Measurements from ENCODE around the gene ROM1.

ROM1 gene

DNA sequence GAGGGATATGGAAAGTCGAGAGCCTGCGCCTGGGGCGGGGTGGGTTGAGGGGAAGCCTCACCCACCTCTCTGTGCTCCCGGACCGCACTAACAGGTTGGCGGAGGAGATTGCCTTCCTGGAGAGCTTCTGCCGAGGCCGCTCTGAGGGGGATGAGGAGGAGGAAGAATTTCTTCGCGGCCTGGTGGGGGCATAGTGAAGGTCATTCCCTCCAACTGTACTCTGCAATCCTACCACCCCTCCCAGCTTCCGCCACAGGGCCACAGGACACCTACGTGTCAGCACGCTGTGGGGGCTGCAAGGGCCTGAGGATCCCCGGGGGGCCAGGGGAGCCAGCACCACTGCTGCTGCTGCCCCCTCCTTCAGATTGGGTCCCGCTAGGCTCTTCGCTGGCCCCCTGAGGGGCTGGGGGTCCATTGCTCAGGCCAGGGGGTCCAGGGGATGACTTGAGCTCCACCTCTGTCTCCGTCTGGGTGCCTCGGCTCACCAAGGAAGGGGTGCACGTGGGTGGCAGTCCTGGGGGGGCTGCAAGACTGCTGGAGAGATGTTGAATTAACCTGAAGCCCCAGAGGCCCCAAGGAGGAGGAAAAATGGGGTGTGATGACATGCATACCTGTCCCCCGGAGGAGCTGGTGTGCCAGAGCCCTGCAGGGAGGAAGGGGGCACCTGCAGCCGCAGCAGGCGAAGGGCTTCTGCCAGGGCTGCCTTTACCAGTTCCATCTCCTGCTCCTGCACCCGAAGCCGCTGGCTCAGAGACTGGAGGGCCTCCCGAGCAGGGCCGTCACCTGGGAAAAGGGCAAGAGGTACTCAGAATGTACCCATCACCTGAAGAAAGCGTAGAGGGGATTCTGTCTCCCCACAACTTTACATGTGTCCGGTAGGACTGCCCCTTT, 2.0 kb upstream of the ROM1 start:
- no peaks in the 10 kb centered on the region for H3K9me3 ChIP-seq (ENCODE audit: insufficient read depth, low read length, severe bottlenecking)
- DNase-seq: no peak
- no peaks in the 10 kb centered on the region for H4K20me1 ChIP-seq (ENCODE audit: insufficient read depth, low read length)
- no peaks in the 10 kb centered on the region for H3K27me3 ChIP-seq (ENCODE audit: insufficient read depth, low read length, poor library complexity)
- TF ChIP-seq, protein P1, sequence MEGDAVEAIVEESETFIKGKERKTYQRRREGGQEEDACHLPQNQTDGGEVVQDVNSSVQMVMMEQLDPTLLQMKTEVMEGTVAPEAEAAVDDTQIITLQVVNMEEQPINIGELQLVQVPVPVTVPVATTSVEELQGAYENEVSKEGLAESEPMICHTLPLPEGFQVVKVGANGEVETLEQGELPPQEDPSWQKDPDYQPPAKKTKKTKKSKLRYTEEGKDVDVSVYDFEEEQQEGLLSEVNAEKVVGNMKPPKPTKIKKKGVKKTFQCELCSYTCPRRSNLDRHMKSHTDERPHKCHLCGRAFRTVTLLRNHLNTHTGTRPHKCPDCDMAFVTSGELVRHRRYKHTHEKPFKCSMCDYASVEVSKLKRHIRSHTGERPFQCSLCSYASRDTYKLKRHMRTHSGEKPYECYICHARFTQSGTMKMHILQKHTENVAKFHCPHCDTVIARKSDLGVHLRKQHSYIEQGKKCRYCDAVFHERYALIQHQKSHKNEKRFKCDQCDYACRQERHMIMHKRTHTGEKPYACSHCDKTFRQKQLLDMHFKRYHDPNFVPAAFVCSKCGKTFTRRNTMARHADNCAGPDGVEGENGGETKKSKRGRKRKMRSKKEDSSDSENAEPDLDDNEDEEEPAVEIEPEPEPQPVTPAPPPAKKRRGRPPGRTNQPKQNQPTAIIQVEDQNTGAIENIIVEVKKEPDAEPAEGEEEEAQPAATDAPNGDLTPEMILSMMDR (IDR thresholded peaks at IDR 0.05; ENCODE audit: borderline replicate concordance, extremely low read depth, low read length, poor library complexity, severe bottlenecking): no peak
- TF ChIP-seq EZH2 (IDR thresholded peaks at IDR 0.05; ENCODE audit: borderline replicate concordance, low read depth, low read length, severe bottlenecking): no peak
- H3K4me1 ChIP-seq (ENCODE audit: insufficient read depth, low read length): peaks cover 21% of the 10 kb centered on the region
- peaks cover 12% of the 10 kb centered on the region for H3K79me2 ChIP-seq (ENCODE audit: insufficient read depth, low read length)
- H3K27ac ChIP-seq (ENCODE audit: low read length): peak overlapping the region; percentile 86
- H3K36me3 ChIP-seq (ENCODE audit: insufficient read depth, low read length): peaks cover 34% of the 10 kb centered on the region
- ATAC-seq (ENCODE audit: insufficient read depth, low read depth): no peak
- H3K4me3 ChIP-seq (ENCODE audit: low read depth in 1 of 2, low read length in 2 of 2): peak overlapping the region; percentile 82 to 99
- H3K4me2 ChIP-seq (ENCODE audit: insufficient read depth, low read length): peak overlapping the region; percentile 98
- peak overlapping the region; percentile 96 for H2AFZ ChIP-seq (ENCODE audit: low read depth, low read length)
- H3K9ac ChIP-seq (ENCODE audit: low read depth, low read length): peak overlapping the region; percentile 80

DNA sequence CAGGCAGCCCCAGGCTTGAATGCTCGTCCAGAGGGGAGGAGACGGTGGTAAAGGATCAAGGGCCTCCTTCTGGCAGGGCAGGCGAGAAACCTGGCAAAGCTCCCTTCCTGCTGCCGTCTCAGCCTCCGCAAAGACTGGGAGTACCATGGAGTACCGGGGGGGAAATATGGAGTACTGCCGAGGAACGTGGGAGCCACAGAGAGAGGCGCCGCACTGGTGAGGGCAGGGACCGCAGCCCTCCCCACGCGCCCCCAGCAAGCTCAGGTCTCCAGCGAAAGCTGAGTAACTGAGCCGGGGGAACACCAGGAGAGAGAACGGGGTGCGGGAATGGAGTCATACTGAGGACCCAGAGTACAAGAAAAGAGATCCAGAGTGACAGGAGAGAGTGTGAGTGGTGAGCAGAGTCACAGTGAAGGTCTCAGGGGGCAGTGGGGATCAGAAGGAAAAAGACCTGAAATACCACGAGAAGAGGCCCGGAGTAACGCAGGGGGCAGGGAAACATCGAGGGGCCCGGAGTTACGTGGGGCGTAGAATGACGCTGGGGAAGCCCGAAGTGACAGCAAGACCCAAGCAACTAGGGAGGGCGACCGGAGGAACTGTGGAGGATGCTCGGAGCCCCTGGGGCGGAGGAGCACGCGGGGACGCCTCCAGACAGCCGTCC, 1.2 kb upstream of the ROM1 start:
- Histone ChIP-seq H4K20me1 (ENCODE audit: insufficient read depth, low read length) (no peaks in the 10 kb centered on the region), H3K4me1 (ENCODE audit: insufficient read depth, low read length) (peaks cover 21% of the 10 kb centered on the region), H3K79me2 (ENCODE audit: insufficient read depth, low read length) (peaks cover 12% of the 10 kb centered on the region), H3K27me3 (ENCODE audit: insufficient read depth, low read length, poor library complexity) (no peaks in the 10 kb centered on the region), H3K4me2 (ENCODE audit: insufficient read depth, low read length) (peak overlapping the region; percentile 98), H3K9ac (ENCODE audit: low read depth, low read length) (peak overlapping the region; percentile 80), H3K9me3 (ENCODE audit: insufficient read depth, low read length, severe bottlenecking) (no peaks in the 10 kb centered on the region), H3K36me3 (ENCODE audit: insufficient read depth, low read length) (peaks cover 30% of the 10 kb centered on the region), H2AFZ (ENCODE audit: low read depth, low read length) (peak overlapping the region; percentile 96), H3K4me3 (ENCODE audit: low read depth in 1 of 2, low read length in 2 of 2) (peak overlapping the region; percentile 82 to 99), H3K27ac (ENCODE audit: low read length) (peak overlapping the region; percentile 86)
- no peak for TF ChIP-seq EZH2 (IDR thresholded peaks at IDR 0.05; ENCODE audit: borderline replicate concordance, low read depth, low read length, severe bottlenecking)
- TF ChIP-seq, protein P1 (IDR thresholded peaks at IDR 0.05; ENCODE audit: borderline replicate concordance, extremely low read depth, low read length, poor library complexity, severe bottlenecking): peak; percentile 4
- ATAC-seq (ENCODE audit: insufficient read depth, low read depth) (peak; percentile 44), DNase-seq (peak; percentile 61)

DNA sequence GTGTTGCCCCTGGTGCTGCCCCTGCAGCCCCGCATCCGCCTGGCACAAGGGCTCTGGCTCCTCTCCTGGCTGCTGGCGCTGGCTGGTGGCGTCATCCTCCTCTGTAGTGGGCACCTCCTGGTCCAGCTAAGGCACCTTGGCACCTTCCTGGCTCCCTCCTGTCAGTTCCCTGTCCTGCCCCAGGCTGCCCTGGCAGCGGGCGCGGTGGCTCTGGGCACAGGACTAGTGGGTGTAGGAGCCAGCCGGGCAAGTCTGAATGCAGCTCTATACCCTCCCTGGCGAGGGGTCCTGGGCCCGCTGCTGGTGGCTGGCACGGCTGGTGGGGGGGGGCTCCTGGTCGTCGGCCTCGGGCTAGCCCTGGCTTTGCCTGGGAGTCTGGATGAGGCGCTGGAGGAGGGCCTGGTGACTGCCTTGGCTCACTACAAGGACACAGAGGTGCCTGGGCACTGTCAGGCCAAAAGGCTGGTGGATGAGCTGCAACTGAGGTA, 278 bp downstream of the ROM1 start:
- Histone ChIP-seq H2AFZ (ENCODE audit: low read depth, low read length) (no peak overlapping the region), H3K4me2 (ENCODE audit: insufficient read depth, low read length) (0 out of 2 replicates have a peak overlapping the region, but pooled peaks have one; percentile 98), H3K4me3 (ENCODE audit: low read depth in 1 of 2, low read length in 2 of 2) (no peak overlapping the region), H3K4me1 (ENCODE audit: insufficient read depth, low read length) (peaks cover 21% of the 10 kb centered on the region), H4K20me1 (ENCODE audit: insufficient read depth, low read length) (no peaks in the 10 kb centered on the region), H3K79me2 (ENCODE audit: insufficient read depth, low read length) (peaks cover 12% of the 10 kb centered on the region), H3K9ac (ENCODE audit: low read depth, low read length) (no peak overlapping the region), H3K27ac (ENCODE audit: low read length) (no peak overlapping the region; the same call in 1 of the 2 replicates), H3K36me3 (ENCODE audit: insufficient read depth, low read length) (peaks cover 34% of the 10 kb centered on the region), H3K9me3 (ENCODE audit: insufficient read depth, low read length, severe bottlenecking) (no peaks in the 10 kb centered on the region), H3K27me3 (ENCODE audit: insufficient read depth, low read length, poor library complexity) (no peaks in the 10 kb centered on the region)
- ATAC-seq (ENCODE audit: insufficient read depth, low read depth): no peak
- DNase-seq: no peak
- TF ChIP-seq, protein P1 (IDR thresholded peaks at IDR 0.05; ENCODE audit: borderline replicate concordance, extremely low read depth, low read length, poor library complexity, severe bottlenecking): no peak
- TF ChIP-seq EZH2 (IDR thresholded peaks at IDR 0.05; ENCODE audit: borderline replicate concordance, low read depth, low read length, severe bottlenecking): no peak

All from DND-41 (cell line).